WTC11 (cell line): ENCODE measurements around the gene S100P. TPM values are rescaled to one million over a fixed set of nuclear protein-coding genes. Genes with fewer than 3 reads are reported as not detected.

Source experiments
- ATAC-seq: fragments of 200-7000 bp; cut with Tn5 transposase; 2 replicates; pipeline ENCODE4 v1.10.0; 2021; ENCODE audit warnings: mild to moderate bottlenecking, moderate library complexity
- CTCF ChIA-PET: fragments of 300-600 bp; sonication (Branson Sonifier 250); formaldehyde crosslinking; loops from one replicate; lab custom pipeline; 2021; ENCODE audit warnings: antibody characterized with exemption; lab: Charles Lee
- POLR2A ChIA-PET: fragments of 350-600 bp; sonication (Branson Sonifier 250); formaldehyde crosslinking; loops from one replicate; lab custom pipeline; 2021; ENCODE audit warnings: antibody characterized with exemption; lab: Charles Lee
- DNase-seq: peaks from one replicate; pipeline ENCODE4 v3.0.0; 2021; ENCODE audit warnings: low spot score
- H3K27ac Mint-ChIP-seq: 2 replicates; pipeline ENCODE4 v1.8.0; 2021; ENCODE audit warnings: mixed read lengths
- H3K27me3 Mint-ChIP-seq: 2 replicates; pipeline ENCODE4 v1.8.0; 2021; ENCODE audit warnings: low read depth, mild to moderate bottlenecking, moderate library complexity, mixed read lengths
- H3K36me3 Mint-ChIP-seq: 2 replicates; pipeline ENCODE4 v1.8.0; 2021; ENCODE audit warnings: mixed read lengths
- H3K4me1 Mint-ChIP-seq: 2 replicates; pipeline ENCODE4 v1.8.0; 2022; ENCODE audit warnings: mixed read lengths
- H3K4me3 Mint-ChIP-seq: 2 replicates; pipeline ENCODE4 v1.8.0; 2021; ENCODE audit warnings: mild to moderate bottlenecking, moderate library complexity, mixed read lengths
- H3K9me3 Mint-ChIP-seq: 2 replicates; pipeline ENCODE4 v1.8.0; 2021; ENCODE audit warnings: mixed read lengths
- ARID4B ChIP-seq: sonication (generic); formaldehyde crosslinking; IDR thresholded peaks from 2 replicates; pipeline ENCODE4 v1.8.0; 2023; ENCODE audit warnings: missing genetic modification reagents, mild to moderate bottlenecking, borderline replicate concordance
- ATF3 ChIP-seq: sonication (generic); formaldehyde crosslinking; conservative IDR thresholded peaks from 2 replicates; pipeline ENCODE4 v1.8.1; 2022; ENCODE audit warnings: mild to moderate bottlenecking, missing genetic modification reagents
- CTCF ChIP-seq: fragments of 200-600 bp; IDR thresholded peaks from 2 replicates; pipeline ENCODE4 v1.8.0; 2022; ENCODE audit warnings: antibody characterized with exemption
- FOXJ3 ChIP-seq: sonication (generic); formaldehyde crosslinking; IDR thresholded peaks from 2 replicates; pipeline ENCODE4 v1.9.0; 2021; ENCODE audit warnings: missing genetic modification reagents, mild to moderate bottlenecking, borderline replicate concordance
- FOXP4 ChIP-seq: sonication (generic); formaldehyde crosslinking; IDR thresholded peaks from 2 replicates; pipeline ENCODE4 v1.8.0; 2022; ENCODE audit warnings: mild to moderate bottlenecking, missing genetic modification reagents
- HMGA2 ChIP-seq: fragments of 250-450 bp; sonication (Bioruptor Pico); IDR thresholded peaks from 2 replicates; pipeline ENCODE4 v1.4.0; 2021; ENCODE audit warnings: mild to moderate bottlenecking, moderate library complexity
- IRF2 ChIP-seq: sonication (generic); formaldehyde crosslinking; IDR thresholded peaks from 2 replicates; pipeline ENCODE4 v1.8.0; 2022; ENCODE audit warnings: low read depth, missing genetic modification reagents, borderline replicate concordance
- MYBL2 ChIP-seq: sonication (generic); formaldehyde crosslinking; IDR thresholded peaks from 2 replicates; pipeline ENCODE4 v1.8.1; 2023; ENCODE audit warnings: mild to moderate bottlenecking, moderate library complexity, missing genetic modification reagents
- NR2C2 ChIP-seq: sonication (generic); formaldehyde crosslinking; IDR thresholded peaks from 2 replicates; pipeline ENCODE4 v1.8.0; 2022; ENCODE audit warnings: mild to moderate bottlenecking, missing genetic modification reagents
- SOX15 ChIP-seq: fragments of 250-450 bp; sonication (Bioruptor Pico); IDR thresholded peaks from 2 replicates; pipeline ENCODE4 v1.9.0; 2021; ENCODE audit warnings: mild to moderate bottlenecking
- TEAD1 ChIP-seq: sonication (generic); formaldehyde crosslinking; IDR thresholded peaks from 2 replicates; pipeline ENCODE4 v1.8.0; 2022; ENCODE audit warnings: mild to moderate bottlenecking, missing genetic modification reagents
- ZNF138 ChIP-seq: sonication (generic); formaldehyde crosslinking; conservative IDR thresholded peaks from 2 replicates; pipeline ENCODE4 v1.8.1; 2022; ENCODE audit warnings: mild to moderate bottlenecking, moderate library complexity, missing genetic modification reagents
- ZNF263 ChIP-seq: sonication (generic); formaldehyde crosslinking; IDR thresholded peaks from 2 replicates; pipeline ENCODE4 v1.8.1; 2022; ENCODE audit warnings: low read depth, mild to moderate bottlenecking, moderate library complexity, missing genetic modification reagents
- ZNF425 ChIP-seq: fragments of 250-450 bp; sonication (Bioruptor Pico); conservative IDR thresholded peaks from 2 replicates; pipeline ENCODE4 v1.9.0; 2021; ENCODE audit warnings: mild to moderate bottlenecking
- total RNA-seq: library from RNA; stranded (reverse); gene quantifications from 3 replicates; pipeline ENCODE4 v1.2.3, GENCODE V29; 2021
- TF ChIP-seq, protein P1 (sequence below): sonication (generic); formaldehyde crosslinking; IDR thresholded peaks from 2 replicates; pipeline ENCODE4 v1.8.1; 2023; ENCODE audit warnings: mild to moderate bottlenecking, missing genetic modification reagents, moderate library complexity
- TF ChIP-seq, protein P2 (sequence below): sonication (generic); formaldehyde crosslinking; IDR thresholded peaks from 2 replicates; pipeline ENCODE4 v1.8.1; 2023; ENCODE audit warnings: mild to moderate bottlenecking, missing genetic modification reagents
- TF ChIP-seq, protein P3 (sequence below): fragments of 250-450 bp; sonication (Bioruptor Pico); IDR thresholded peaks from 2 replicates; pipeline ENCODE4 v1.9.0; 2021; ENCODE audit warnings: mild to moderate bottlenecking
- TF ChIP-seq, protein P4 (sequence below): fragments of 250-450 bp; sonication (Bioruptor Pico); IDR thresholded peaks from 2 replicates; pipeline ENCODE4 v1.9.0; 2021; ENCODE audit warnings: moderate library complexity, mild to moderate bottlenecking, inconsistent platforms, borderline replicate concordance

S100P gene
- total RNA-seq, 1 experiment from 2014 or later = not detected

GRCh38 chr4:6715704-6716017 is 22.0 kb downstream of the S100P start (continued):
- TF ChIP-seq, protein P1, sequence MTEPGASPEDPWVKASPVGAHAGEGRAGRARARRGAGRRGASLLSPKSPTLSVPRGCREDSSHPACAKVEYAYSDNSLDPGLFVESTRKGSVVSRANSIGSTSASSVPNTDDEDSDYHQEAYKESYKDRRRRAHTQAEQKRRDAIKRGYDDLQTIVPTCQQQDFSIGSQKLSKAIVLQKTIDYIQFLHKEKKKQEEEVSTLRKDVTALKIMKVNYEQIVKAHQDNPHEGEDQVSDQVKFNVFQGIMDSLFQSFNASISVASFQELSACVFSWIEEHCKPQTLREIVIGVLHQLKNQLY (CRISPR knock-in tag) = no peak
- TF ChIP-seq ZNF425 (CRISPR knock-in tag) = no peak
- TF ChIP-seq, all 79 proteins: peak for 0

GRCh38 chr4:6716018-6716911 is 22.6 kb downstream of the S100P start, which contains the start of gene BLOC1S4:
TSS of gene BLOC1S4 (plus strand) at chr4:6716174. CDS start at chr4:6716210, 36 bp downstream.
- peaks cover 34% of the 10 kb centered on the region for H3K27me3 Mint-ChIP-seq
- CTCF ChIA-PET = interaction anchor here (0.7 to 9.7 kb wide), 13 partner anchors 15 to 441 kb away, joined by 3 to 94 read pairs (median 4); a partner anchor contains a TSS
- POLR2A ChIA-PET = interaction anchor here (1.1 to 1.2 kb wide), 2 partner anchors 15 to 327 kb away, joined by 3 read pairs; no protein-coding TSS in a partner anchor
- no peak for TF ChIP-seq FOXJ3 (CRISPR knock-in tag)
- peak; percentile 31; the same call in 1 of the 2 replicates for TF ChIP-seq NR2C2 (CRISPR knock-in tag)
- TF ChIP-seq TEAD1 (CRISPR knock-in tag) = peak; percentile 46
- no peak for TF ChIP-seq IRF2 (CRISPR knock-in tag)
- TF ChIP-seq, protein P2, sequence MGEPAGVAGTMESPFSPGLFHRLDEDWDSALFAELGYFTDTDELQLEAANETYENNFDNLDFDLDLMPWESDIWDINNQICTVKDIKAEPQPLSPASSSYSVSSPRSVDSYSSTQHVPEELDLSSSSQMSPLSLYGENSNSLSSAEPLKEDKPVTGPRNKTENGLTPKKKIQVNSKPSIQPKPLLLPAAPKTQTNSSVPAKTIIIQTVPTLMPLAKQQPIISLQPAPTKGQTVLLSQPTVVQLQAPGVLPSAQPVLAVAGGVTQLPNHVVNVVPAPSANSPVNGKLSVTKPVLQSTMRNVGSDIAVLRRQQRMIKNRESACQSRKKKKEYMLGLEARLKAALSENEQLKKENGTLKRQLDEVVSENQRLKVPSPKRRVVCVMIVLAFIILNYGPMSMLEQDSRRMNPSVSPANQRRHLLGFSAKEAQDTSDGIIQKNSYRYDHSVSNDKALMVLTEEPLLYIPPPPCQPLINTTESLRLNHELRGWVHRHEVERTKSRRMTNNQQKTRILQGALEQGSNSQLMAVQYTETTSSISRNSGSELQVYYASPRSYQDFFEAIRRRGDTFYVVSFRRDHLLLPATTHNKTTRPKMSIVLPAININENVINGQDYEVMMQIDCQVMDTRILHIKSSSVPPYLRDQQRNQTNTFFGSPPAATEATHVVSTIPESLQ (CRISPR knock-in tag) = no peak
- TF ChIP-seq, protein P3, sequence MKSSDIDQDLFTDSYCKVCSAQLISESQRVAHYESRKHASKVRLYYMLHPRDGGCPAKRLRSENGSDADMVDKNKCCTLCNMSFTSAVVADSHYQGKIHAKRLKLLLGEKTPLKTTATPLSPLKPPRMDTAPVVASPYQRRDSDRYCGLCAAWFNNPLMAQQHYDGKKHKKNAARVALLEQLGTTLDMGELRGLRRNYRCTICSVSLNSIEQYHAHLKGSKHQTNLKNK (CRISPR knock-in tag) = no peak
- no peak for TF ChIP-seq CTCF
- no peak for TF ChIP-seq SOX15 (CRISPR knock-in tag)
- TF ChIP-seq ZNF138 = no peak
- TF ChIP-seq, protein P4, sequence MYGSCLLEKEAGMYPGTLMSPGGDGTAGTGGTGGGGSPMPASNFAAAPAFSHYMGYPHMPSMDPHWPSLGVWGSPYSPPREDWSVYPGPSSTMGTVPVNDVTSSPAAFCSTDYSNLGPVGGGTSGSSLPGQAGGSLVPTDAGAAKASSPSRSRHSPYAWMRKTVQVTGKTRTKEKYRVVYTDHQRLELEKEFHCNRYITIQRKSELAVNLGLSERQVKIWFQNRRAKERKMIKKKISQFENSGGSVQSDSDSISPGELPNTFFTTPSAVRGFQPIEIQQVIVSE (CRISPR knock-in tag) = no peak
- TF ChIP-seq HMGA2 = no peak
- TF ChIP-seq FOXP4 (CRISPR knock-in tag) = peak; percentile 48; the same call in 1 of the 2 replicates
- TF ChIP-seq MYBL2 = peak; percentile 49; the same call in 1 of the 2 replicates
- no peak for TF ChIP-seq ATF3
- peak; percentile 0; the same call in 1 of the 2 replicates for TF ChIP-seq ARID4B (CRISPR knock-in tag)
- 0 out of 2 replicates have a peak, but pooled peaks have one; percentile 55 for TF ChIP-seq ZNF263 (CRISPR knock-in tag)

More at GRCh38 chr4:6716018-6716911, 22.6 kb downstream of the S100P start, which contains the start of gene BLOC1S4:
- Mint-ChIP-seq H3K36me3 (no peaks in the 10 kb centered on the region), H3K9me3 (peaks cover 4% of the 10 kb centered on the region), H3K27ac (peak within 1 kb of the TSS; percentile 96), H3K4me1 (peaks cover 8% of the 10 kb centered on the region), H3K4me3 (peak within 1 kb of the TSS; percentile 75)
- peak; percentile 77 for DNase-seq
- peak; percentile 73 for ATAC-seq
